ENCODE results near the gene FOXF1.

Gene FOXF1

DNA sequence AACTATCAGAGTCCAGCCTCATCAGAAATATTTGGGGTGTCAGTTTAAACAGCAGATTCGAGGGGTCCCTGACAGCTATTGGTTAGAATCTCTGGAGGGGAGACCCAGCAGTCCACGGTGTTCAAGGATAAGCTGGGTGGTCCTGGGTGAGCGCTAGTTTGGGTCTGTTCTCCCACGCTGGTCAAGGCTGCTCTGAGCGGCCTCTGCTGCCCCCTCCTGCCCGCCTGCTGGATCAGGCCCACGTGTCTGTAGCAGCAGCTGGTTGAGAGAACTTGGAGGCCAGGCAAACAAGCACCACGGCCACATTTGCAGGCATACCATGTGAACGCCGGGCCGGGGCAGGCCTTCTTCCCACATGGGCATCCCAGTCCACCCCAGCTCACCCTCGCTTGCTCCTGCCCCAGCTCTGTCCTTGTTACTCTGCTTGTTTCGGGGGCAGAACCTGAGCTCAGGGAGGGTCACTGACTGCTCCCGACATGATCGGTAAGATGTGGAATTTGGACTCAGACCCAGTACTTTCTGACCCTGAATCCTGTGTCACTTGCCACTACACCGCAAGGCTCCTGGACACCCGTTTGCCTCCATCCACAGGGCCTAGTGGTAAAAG lies 7.4 kb downstream of the FOXF1 start:
- DNase-seq, result peak in 1 of 2 experiments; percentile 67

GRCh38 chr16:86519007-86519648 lies 8.8 kb downstream of the FOXF1 start:
- DNase-seq, result no peak

- DNase-seq, result peak in 1 of 2 experiments; percentile 55
Observed at GRCh38 chr16:86519649-86520316, 9.5 kb downstream of the FOXF1 start.

GRCh38 chr16:86520317-86521210 lies 10.2 kb downstream of the FOXF1 start:
- DNase-seq, result no peak

- no peak for DNase-seq
Observed at GRCh38 chr16:86521236-86522197, 11.2 kb downstream of the FOXF1 start.

GRCh38 chr16:86522634-86523033 lies 12.3 kb downstream of the FOXF1 start:
- no peak for DNase-seq

DNA sequence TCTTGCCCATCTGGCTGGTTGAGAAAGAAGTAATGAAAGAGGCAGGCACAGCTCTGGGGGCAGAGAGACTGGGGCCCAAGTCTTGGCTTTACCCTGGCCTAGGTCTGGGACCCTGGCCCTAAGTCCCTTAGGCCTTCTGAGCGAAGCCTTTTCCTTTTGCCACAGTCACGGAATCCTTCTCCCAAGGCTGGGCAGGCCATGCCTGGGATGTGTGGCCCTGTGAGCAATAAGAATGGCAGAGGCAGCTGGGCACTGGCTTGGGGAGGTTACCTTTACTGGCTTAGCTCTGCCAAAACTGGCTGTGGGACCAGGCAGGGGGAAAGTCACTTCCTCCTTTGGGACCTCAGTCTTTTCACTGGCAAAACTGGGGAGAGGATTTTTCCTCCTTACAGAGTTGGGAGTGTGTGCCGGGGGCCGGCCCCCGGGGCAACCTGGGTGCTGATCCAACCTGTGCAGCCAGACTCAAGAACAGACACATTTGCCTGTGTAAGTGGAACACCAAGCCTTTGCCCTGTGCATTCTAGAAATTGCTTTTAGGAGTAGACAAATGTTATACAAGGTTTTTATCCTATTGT lies 12.9 kb downstream of the FOXF1 start:
- no peak for DNase-seq

DNA sequence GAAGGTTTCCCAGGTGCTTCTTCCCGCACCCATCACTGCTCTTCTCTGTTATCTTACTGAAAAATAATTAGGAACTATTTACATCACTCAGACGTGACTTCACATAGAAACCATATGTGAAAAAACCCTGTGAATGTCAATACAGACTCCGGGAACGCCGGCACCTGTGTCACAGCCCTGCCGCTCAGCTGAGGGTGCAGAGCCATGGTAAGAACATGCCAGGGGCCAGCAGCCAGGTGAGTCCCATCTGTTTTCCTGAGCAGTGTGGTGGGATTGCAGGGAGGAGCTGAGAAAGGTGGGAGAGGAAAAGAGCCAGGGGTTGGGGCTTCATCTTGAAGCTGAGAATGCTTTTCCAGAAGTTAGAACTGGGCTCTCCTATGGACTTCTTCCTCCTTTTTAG lies 13.7 kb downstream of the FOXF1 start:
- DNase-seq, result no peak

GRCh38 chr16:86525696-86526095 lies 15.4 kb downstream of the FOXF1 start:
- no peak for DNase-seq

- DNase-seq, result no peak
Observed at GRCh38 chr16:86527366-86527765, 17.0 kb downstream of the FOXF1 start.

DNA sequence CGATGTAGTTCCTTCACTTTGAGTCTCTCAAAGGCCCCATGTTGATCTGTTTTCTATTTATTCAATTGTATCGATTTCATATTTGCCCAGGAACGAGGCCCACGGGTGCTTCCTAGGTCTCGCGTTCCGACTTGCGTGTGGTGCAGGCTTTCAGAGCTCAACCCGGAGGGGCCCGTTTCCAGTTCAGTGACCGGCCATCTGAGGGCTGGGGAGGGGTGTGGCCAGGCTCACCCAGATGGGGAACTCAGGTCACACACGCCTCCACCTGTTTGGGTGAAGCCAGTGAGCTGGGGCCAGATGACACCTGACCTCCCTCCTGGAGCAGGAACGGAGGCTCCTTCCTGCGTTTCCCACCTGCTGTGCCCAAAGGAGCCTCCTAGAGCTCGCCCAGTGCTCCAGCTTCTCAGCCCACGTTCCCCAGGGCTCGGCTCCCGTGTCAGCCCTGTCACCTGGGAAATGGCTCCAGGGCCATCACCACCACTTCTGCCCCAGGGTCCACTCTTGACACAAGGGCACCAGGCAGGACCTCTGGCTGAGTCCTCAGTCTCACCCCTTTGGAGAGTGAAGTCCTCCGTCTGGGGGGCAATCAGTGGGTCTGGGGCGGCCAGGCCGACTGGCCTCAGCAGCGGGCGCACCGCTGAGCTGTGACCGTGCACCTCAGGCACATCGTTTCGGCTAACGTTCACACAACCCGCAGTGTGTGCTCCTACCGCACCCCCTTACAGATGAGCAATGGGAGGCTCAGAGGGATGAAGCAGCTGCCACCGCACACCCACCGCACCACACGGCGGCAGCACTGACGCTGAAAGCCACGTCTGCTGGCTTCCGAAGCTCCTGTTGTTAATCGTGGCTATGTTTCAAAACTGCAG lies 18.0 kb downstream of the FOXF1 start:
- no peak for DNase-seq

- no peak for DNase-seq
Observed at GRCh38 chr16:86529160-86529559, 18.8 kb downstream of the FOXF1 start.

DNA sequence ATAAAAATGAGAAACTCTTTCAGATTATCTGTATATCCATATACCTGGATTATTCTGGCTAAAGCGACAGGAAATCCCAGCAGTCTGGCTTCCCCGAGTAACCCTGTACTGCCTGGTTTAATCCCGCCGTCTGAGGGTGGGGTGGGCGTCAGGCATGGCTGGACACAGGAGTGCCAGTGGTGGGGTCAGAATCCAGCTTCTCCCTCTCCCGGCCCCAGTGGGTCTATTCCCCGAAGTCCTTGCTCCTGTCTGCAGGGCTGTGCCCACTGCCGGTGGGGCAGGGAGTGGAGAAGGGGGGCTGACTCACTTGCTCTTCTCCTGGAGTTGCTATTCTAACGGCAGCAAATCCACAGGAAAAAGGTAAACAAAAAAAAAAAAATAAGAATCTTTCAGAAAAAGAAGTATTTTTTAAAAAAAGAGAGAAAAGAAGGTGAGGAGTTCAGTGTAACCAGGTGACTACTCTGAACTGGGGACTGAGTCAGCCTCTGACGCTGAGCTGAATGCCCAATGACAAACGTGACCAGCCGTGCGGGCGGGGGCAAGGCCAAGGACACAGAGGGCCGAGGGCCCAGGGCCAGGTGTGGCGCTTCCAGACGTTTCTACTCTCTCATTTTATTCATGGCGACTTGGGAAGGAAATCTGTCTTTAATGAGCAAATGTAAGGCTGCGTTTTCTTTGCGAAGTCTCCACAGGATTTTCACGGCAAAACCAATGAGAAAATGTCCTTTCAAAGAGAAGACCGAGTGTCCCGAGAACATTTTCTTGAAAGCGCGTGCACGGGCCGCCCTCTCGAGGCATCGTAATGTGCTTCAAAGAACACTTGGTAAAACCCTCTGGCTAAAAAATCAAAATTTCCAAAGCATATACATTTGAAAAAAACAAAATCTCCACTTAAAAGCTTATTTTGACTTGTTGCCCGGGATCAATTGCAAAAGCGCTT lies 20.2 kb downstream of the FOXF1 start:
- no peak for DNase-seq

- DNase-seq, result no peak
Observed at GRCh38 chr16:86531191-86531545, 20.8 kb downstream of the FOXF1 start.

DNA sequence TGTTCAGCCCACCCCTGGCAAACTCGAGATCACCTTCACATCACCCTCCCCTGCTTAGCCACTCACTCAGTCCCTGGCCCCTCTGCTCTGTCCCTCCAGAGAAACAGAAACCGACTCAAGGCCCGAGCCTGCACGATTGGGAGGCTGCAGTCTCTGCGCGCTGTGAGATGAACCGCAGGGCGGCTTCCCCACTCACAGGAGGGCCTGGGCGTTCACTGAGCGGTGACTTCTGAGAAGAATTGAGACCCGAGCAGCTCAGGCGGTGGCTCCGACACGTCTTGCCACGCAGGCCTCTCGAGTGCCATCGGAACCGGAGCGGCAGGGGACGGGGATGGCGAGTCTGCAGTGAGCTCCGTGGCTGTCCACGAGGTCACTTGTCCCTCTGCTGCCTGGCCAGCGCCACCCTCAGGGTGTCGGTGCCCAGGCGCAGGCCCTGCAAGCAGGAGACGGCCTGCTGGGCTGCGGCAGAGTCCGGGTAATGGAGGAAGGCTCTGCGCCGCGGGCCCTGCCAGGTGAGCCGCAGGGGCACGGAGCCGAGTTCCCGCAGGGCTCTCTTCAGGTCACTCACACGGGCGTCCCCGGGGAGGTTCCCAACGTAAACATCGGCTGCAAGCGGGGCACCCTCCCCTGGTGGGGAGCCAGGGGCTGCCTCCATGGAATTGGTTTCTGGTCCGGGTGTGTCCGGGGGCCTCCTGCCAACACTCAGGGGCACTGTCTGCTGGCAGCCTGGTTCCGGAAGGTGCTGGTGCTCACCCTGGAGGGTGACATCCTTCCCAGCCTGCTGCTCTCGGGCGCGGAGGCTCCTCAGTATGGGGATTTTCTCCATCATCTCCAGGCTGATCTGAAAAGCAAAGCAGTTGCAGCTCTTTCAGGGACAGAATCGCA lies 21.6 kb downstream of the FOXF1 start:
- no peak for DNase-seq

DNA sequence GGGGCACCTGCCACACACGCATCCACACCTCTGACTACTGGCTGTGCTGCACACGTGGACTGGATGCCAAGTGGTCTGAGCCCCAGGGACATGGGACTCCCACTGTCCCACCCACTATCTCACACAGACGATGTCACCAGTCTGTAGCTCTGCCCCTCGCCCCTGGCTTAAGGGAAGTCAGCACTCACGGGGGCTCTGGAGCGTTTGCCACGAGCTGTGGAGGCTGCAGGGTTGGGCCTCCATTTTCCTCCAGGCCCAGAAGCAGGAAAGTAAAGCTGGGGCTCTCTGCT lies 22.1 kb downstream of the FOXF1 start:
- DNase-seq, result no peak

GRCh38 chr16:86533076-86533475 lies 22.7 kb downstream of the FOXF1 start:
- no peak for DNase-seq

- DNase-seq, result no peak
Observed at GRCh38 chr16:86533767-86534351, 23.5 kb downstream of the FOXF1 start.

Measured in NCI-H526 (cell line).